Gastroesophageal sphincter (tissue), 4 donors: ENCODE results near the gene OR2A1. TPM values are rescaled to one million over a fixed set of nuclear protein-coding genes. Genes with fewer than 3 reads are reported as not detected.

Experiments
- total RNA-seq, 4 donors: library from RNA; depleted of rRNA; stranded (reverse); fragments of >200 nt; gene quantifications; one replicate each; pipeline ENCODE4 v1.1.0, GENCODE V29; 2016

Gene OR2A1
- total RNA-seq, 4 donors from 2014 or later, result 0.13 to 0.42 TPM; not detected in 2

Other genes with a start within 250 kb of the OR2A1 start
- not detected for gene OR2A25, start 242.6 kb upstream of the OR2A1 start, total RNA-seq
- not detected for gene OR2A12, start 226.1 kb upstream of the OR2A1 start, total RNA-seq
- not detected for gene OR2A2, start 202.8 kb upstream of the OR2A1 start, total RNA-seq
- not detected for gene OR2A14, start 189.2 kb upstream of the OR2A1 start, total RNA-seq
- 1 to 10 TPM in 2 of 4 donors, under 1 TPM in 1, not detected in 1; 0.27 to 1.7 (median 1.1) TPM for gene CTAGE4, start 129.0 kb upstream of the OR2A1 start, total RNA-seq
- 1 to 10 TPM in 3 of 4 donors, under 1 TPM in 1; 0.54 to 4.5 (median 2.3) TPM for gene ARHGEF35, start 116.6 kb upstream of the OR2A1 start, total RNA-seq
- gene OR2A42, start 72.8 kb upstream of the OR2A1 start, total RNA-seq, result under 1 TPM in 2 of 4 donors, not detected in 2; 0.16 to 0.39 TPM
- gene OR2A7, start 47.6 kb upstream of the OR2A1 start, total RNA-seq, result 1 to 10 TPM in 3 of 4 donors, under 1 TPM in 1; 0.47 to 1.9 (median 1.3) TPM
- 1 to 10 TPM in 1 of 4 donors, under 1 TPM in 1, not detected in 2; 0.94 to 2.2 TPM for gene CTAGE8, start 43.1 kb upstream of the OR2A1 start, total RNA-seq
- gene ARHGEF5, start 43.0 kb downstream of the OR2A1 start, total RNA-seq, result 10 to 100 TPM in 1 of 4 donors, 1 to 10 TPM in 3; 2.6 to 13.3 (median 5.2) TPM
- not detected for gene NOBOX, start 91.3 kb downstream of the OR2A1 start, total RNA-seq